GM12878 (cell line): Measurements from ENCODE around the gene AGBL2. TPM values are rescaled to one million over a fixed set of nuclear protein-coding genes. Genes with fewer than 3 reads are reported as not detected.
"Not testable (repeated sequence)": the region's sequence is repeated elsewhere in the genome, so short reads cannot be mapped to it uniquely, and the experiment has no call there.

Experiments used
- ATAC-seq: fragments of 200-7000 bp; cut with Tn5 transposase; 3 replicates; pipeline ENCODE4 v1.9.1; 2020; ENCODE audit warnings: mild to moderate bottlenecking, moderate library complexity
- BruUV-seq: library from RNA; stranded (reverse); fragments of 400-500 nt; replicated peaks from 2 replicates; lab custom pipeline; 2021; lab: Mats Ljungman, UMichigan
- CTCF ChIA-PET: fragments of 300-600 bp; sonication (Branson Sonifier 250); formaldehyde crosslinking; extraction: SDS; loops from one replicate; lab custom pipeline; 2021; ENCODE audit warnings: inconsistent platforms; lab: Yijun Ruan, JAX
- POLR2A ChIA-PET: fragments of 350-600 bp; formaldehyde crosslinking; extraction: SDS; loops from one replicate; lab custom pipeline; 2021; ENCODE audit warnings: inconsistent platforms; lab: Charles Lee
- RAD21 ChIA-PET: fragments of 300-600 bp; sonication (Branson Sonifier 250); formaldehyde crosslinking; loops from one replicate; lab custom pipeline; 2023; ENCODE audit warnings: antibody characterized with exemption; ENCODE audit not compliant: unreplicated experiment; lab: Charles Lee
- SMC1A ChIA-PET: fragments of 300-600 bp; sonication (Branson Sonifier 250); formaldehyde crosslinking; loops from one replicate; lab custom pipeline; 2023; ENCODE audit not compliant: unreplicated experiment, uncharacterized antibody; lab: Charles Lee
- DNase-seq: peaks from one replicate; pipeline ENCODE4 v3.0.0-alpha.2; 2011; ENCODE audit warnings: low read depth, low spot score
- FAIRE-seq: peaks from 3 replicates; lab custom pipeline; 2011; peaks lifted over from hg19 to GRCh38; lab: Jason Lieb, UNC
- H2AFZ ChIP-seq: 2 replicates; pipeline ENCODE4 v1.6.0; 2011; ENCODE audit warnings: low read depth, low read length, control low read depth; ENCODE audit not compliant: control insufficient read depth
- H3K27ac ChIP-seq: 2 replicates; pipeline ENCODE4 v1.5.1; 2011; ENCODE audit warnings: control low read depth; ENCODE audit not compliant: control insufficient read depth, insufficient read depth
- H3K27me3 ChIP-seq, 2 experiments: replicated peaks in 1 of 2; 2 replicates each; pipeline versions ENCODE4 v1.6.0 to v1.6.1; 2011; ENCODE audit warnings: low read length in 1 of 2; ENCODE audit not compliant: control insufficient read depth in 2 of 2, insufficient read depth in 2 of 2
- H3K36me3 ChIP-seq, 2 experiments: 2 replicates each; pipeline ENCODE4 v1.5.1; 2011; ENCODE audit warnings: low read length in 1 of 2; ENCODE audit not compliant: control insufficient read depth in 2 of 2, insufficient read depth in 2 of 2
- H3K4me1 ChIP-seq: 2 replicates; pipeline ENCODE4 v1.6.1; 2011; ENCODE audit warnings: mild to moderate bottlenecking, low read length, moderate library complexity, mixed read lengths; ENCODE audit not compliant: control insufficient read depth, insufficient read depth
- H3K4me2 ChIP-seq: 2 replicates; pipeline ENCODE4 v1.6.0; 2011; ENCODE audit warnings: control low read depth; ENCODE audit not compliant: control insufficient read depth, insufficient read depth
- H3K4me3 ChIP-seq: fragments of 200-600 bp; sonication (generic); 2 replicates; pipeline ENCODE4 v1.5.1; 2016
- H3K79me2 ChIP-seq: 2 replicates; pipeline ENCODE4 v1.6.0; 2011; ENCODE audit warnings: low read length; ENCODE audit not compliant: control insufficient read depth, insufficient read depth
- H3K9ac ChIP-seq: 2 replicates; pipeline ENCODE4 v1.8.0; 2011; ENCODE audit warnings: low read length, control low read depth, mixed read lengths; ENCODE audit not compliant: control insufficient read depth, insufficient read depth
- H3K9me3 ChIP-seq: replicated peaks from 3 replicates; pipeline ENCODE4 v1.5.1; 2011; ENCODE audit warnings: mild to moderate bottlenecking, low read length; ENCODE audit not compliant: control insufficient read depth, insufficient read depth
- H4K20me1 ChIP-seq: 2 replicates; pipeline ENCODE4 v1.6.0; 2011; ENCODE audit not compliant: control insufficient read depth, insufficient read depth
- BRCA1 ChIP-seq: IDR thresholded peaks from 2 replicates; pipeline ENCODE4 v1.6.1; 2011; ENCODE audit warnings: low read depth, low read length, improper control_type of control experiment
- CREB1 ChIP-seq: IDR thresholded peaks from 2 replicates; pipeline ENCODE4 v1.6.1; 2012; ENCODE audit warnings: low read depth, mild to moderate bottlenecking, inconsistent platforms
- CTCF ChIP-seq, 3 experiments: IDR thresholded peaks in 2 of 3; conservative IDR thresholded peaks in 1 of 3; 2 replicates each; pipeline ENCODE4 v1.5.1; 2011; ENCODE audit warnings: low read depth in 3 of 3, low read length in 3 of 3, mild to moderate bottlenecking in 3 of 3, control low read depth in 2 of 3, moderate library complexity in 2 of 3, inconsistent platforms in 1 of 3, mixed read lengths in 1 of 3; ENCODE audit not compliant: control insufficient read depth in 2 of 3, insufficient read depth in 1 of 3; ENCODE audit errors: extremely low read depth in 1 of 3
- HCFC1 ChIP-seq: fragments of 150-350 bp; IDR thresholded peaks from 2 replicates; pipeline ENCODE4 v1.6.1; 2014; ENCODE audit warnings: low read length
- MXI1 ChIP-seq: fragments of 150-350 bp; IDR thresholded peaks from 2 replicates; pipeline ENCODE4 v1.6.1; 2011; ENCODE audit warnings: low read depth, mild to moderate bottlenecking, inconsistent platforms, low read length, improper control_type of control experiment
- NR2C2 ChIP-seq: IDR thresholded peaks from 2 replicates; pipeline ENCODE4 v1.6.1; 2011; ENCODE audit warnings: borderline replicate concordance, low read depth; ENCODE audit not compliant: control insufficient read depth, insufficient read length
- NRF1 ChIP-seq: conservative IDR thresholded peaks from 2 replicates; pipeline ENCODE4 v1.6.1; 2011; ENCODE audit warnings: mild to moderate bottlenecking, low read depth, low read length, improper control_type of control experiment
- PAX5 ChIP-seq: IDR thresholded peaks from 2 replicates; pipeline ENCODE4 v1.6.1; 2011; ENCODE audit warnings: low read depth, low read length, borderline replicate concordance
- RAD51 ChIP-seq: fragments of 450-650 bp; IDR thresholded peaks from 2 replicates; pipeline ENCODE4 v1.6.1; 2016; ENCODE audit warnings: moderate library complexity, mild to moderate bottlenecking, inconsistent platforms
- RUNX3 ChIP-seq: IDR thresholded peaks from 2 replicates; pipeline ENCODE4 v1.6.1; 2012; ENCODE audit warnings: low read length, inconsistent platforms
- SKIL ChIP-seq: fragments of 450-650 bp; IDR thresholded peaks from 2 replicates; pipeline ENCODE4 v1.6.1; 2017; ENCODE audit warnings: mild to moderate bottlenecking, low read depth, inconsistent platforms; ENCODE audit not compliant: poor library complexity, severe bottlenecking
- ZNF622 ChIP-seq: fragments of 450-650 bp; IDR thresholded peaks from 2 replicates; pipeline ENCODE4 v1.6.1; 2017; ENCODE audit warnings: mild to moderate bottlenecking, inconsistent platforms
- WGBS: methylation state at CpG from one replicate; pipeline ENCODE4 v1.1.6; 2016; ENCODE audit warnings: low lambda C conversion rate; ENCODE audit not compliant: insufficient replicate concordance, insufficient coverage; ENCODE audit errors: missing lambda C conversion rate; 5-methylcytosine and 5-hydroxymethylcytosine counted together
- in situ Hi-C: fragments of 300-500 bp; cut with MboI; formaldehyde crosslinking; loops from 9 replicates; pipeline ENCODE4 v1.14.3; 2018; ENCODE audit warnings: mixed read lengths
- intact Hi-C: fragments of 100-400 bp; cut with micrococcal nuclease; formaldehyde crosslinking; loops from one replicate; pipeline ENCODE4 v1.14.2; 2022; ENCODE audit not compliant: unreplicated experiment
- polyA plus RNA-seq, 11 experiments: library from polyadenylated mRNA; depleted of rRNA in 4 of 11; unstranded in 6 of 11; stranded (reverse) in 5 of 11; fragments of >200 nt; fragmentation: Nextera tagmentation in 4 of 11; fragmentation: Illumina TruSeq in 1 of 11; extraction: Ambion mirVana in 4 of 11; extraction: Trizol in 1 of 11; gene quantifications; 1 replicate in 1 of 11; 2 replicates in 10 of 11; pipeline versions ENCODE4 v1.2.1 to v1.2.3, GENCODE V29; 2011 to 2016; ENCODE audit warnings: inconsistent platforms in 2 of 11, missing spikeins in 2 of 11, low read depth in 1 of 11
- total RNA-seq, 4 experiments: library from RNA; depleted of rRNA in 3 of 4; stranded (reverse); fragments of >200 nt in 3 of 4; fragmentation: Illumina TruSeq in 1 of 4; extraction: Trizol in 1 of 4; gene quantifications; 2 replicates each; pipeline versions ENCODE4 v1.2.1 to v1.2.3, GENCODE V29; 2013 to 2021

AGBL2 gene
- total and polyA plus RNA-seq, 10 of the 15 experiments (the other 5 are each of a cell fraction or from before 2014, with no cell fraction given): 0.93 to 12.2 (median 2.9) TPM

GRCh38 chr11:47688991-47689390, 26.2 kb downstream of the AGBL2 start (continued):
- TF ChIP-seq CTCF (IDR thresholded peaks at IDR 0.05 in 2 of 3, conservative IDR thresholded peaks at IDR 0.05 in 1 of 3; ENCODE audit: control insufficient read depth in 2 of 3, extremely low read depth in 1 of 3, insufficient read depth in 1 of 3, low read depth in 3 of 3, low read length in 3 of 3) (no peak), ZNF622 (no peak), MXI1 (no peak), PAX5 (no peak), NR2C2 (no peak), SKIL (no peak), HCFC1 (no peak)

GRCh38 chr11:47688111-47688510, 27.1 kb downstream of the AGBL2 start:
- BruUV-seq: no TSS peak
- H3K4me3 ChIP-seq: no peak overlapping the region
- no peak overlapping the region for H2AFZ ChIP-seq
- 80% methylated on average over 4 of the region's 4 CpGs for WGBS
- TF ChIP-seq CREB1 (no peak), RAD51 (no peak), SKIL (no peak), RUNX3 (no peak), BRCA1 (no peak), NRF1 (no peak)
- ChIA-PET POLR2A (no interaction called here), RAD21 (no interaction called here), SMC1A (no interaction called here), CTCF (no interaction called here)
- intact Hi-C loops: no loop called here
- no peaks in the 10 kb centered on the region for H4K20me1 ChIP-seq
- DNase-seq (no peak), FAIRE-seq (no peak), ATAC-seq (no peak)
- no peaks in the 10 kb centered on the region for H3K4me1 ChIP-seq
- no peak overlapping the region for H3K9ac ChIP-seq
- in situ Hi-C loops: no loop called here
- H3K27ac ChIP-seq: no peak overlapping the region
- no peak overlapping the region for H3K4me2 ChIP-seq
- H3K79me2 ChIP-seq: no peaks in the 10 kb centered on the region
- H3K27me3 ChIP-seq: no peaks in the 10 kb centered on the region
- no peaks in the 10 kb centered on the region for H3K9me3 ChIP-seq
- H3K36me3 ChIP-seq: no peaks in the 10 kb centered on the region

DNA sequence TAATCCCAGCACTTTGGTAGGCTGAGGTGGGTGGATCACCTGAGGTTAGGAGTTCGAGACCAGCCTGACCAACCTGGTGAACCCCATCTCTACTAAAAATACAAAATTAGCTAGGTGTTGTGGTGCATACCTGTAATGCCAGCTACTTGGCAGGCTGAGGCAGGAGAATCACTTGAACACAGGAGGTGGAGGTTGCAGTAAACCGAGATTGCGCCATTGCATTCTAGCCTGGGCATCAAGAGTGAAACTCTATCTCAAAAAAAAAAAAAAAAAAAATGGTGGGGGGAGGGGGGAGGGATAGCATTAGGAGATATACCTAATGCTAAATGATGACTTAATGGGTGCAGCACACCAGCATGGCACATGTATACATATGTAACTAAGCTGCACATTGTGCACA, 28.5 kb downstream of the AGBL2 start:
- ATAC-seq, H3K79me2 ChIP-seq, RAD21 ChIA-PET, H3K27ac ChIP-seq, CTCF ChIA-PET, H2AFZ ChIP-seq, H4K20me1 ChIP-seq, BruUV-seq, H3K9ac ChIP-seq, H3K4me2 ChIP-seq, DNase-seq, intact Hi-C loops, H3K27me3 ChIP-seq, H3K4me3 ChIP-seq, FAIRE-seq, SMC1A ChIA-PET, H3K36me3 ChIP-seq, H3K4me1 ChIP-seq, in situ Hi-C loops, POLR2A ChIA-PET, H3K9me3 ChIP-seq: not testable (repeated sequence)
- WGBS: 90% methylated on average over 1 of the region's 3 CpGs
